HCT116 (cell line): ENCODE results near the gene BCAR3. TPM values are rescaled to one million over a fixed set of nuclear protein-coding genes. Genes with fewer than 3 reads are reported as not detected.

Source experiments
- ATAC-seq: fragments of 200-7000 bp; cut with Tn5 transposase; 2 replicates; pipeline ENCODE4 v1.9.1; 2020; ENCODE audit warnings: mild to moderate bottlenecking, moderate library complexity
- BruUV-seq: library from RNA; stranded (reverse); fragments of 400-500 nt; replicated peaks from 2 replicates; lab custom pipeline; 2021; lab: Mats Ljungman, UMichigan
- CTCF ChIA-PET: fragments of 300-600 bp; sonication (Branson Sonifier 250); formaldehyde crosslinking; loops from one replicate; lab custom pipeline; 2021; ENCODE audit warnings: antibody characterized with exemption; lab: Charles Lee
- POLR2A ChIA-PET: fragments of 300-600, 350-600 bp; sonication (Branson Sonifier 250); formaldehyde crosslinking; loops from one replicate; lab custom pipeline; 2021; ENCODE audit warnings: antibody characterized with exemption; lab: Charles Lee
- RAD21 ChIA-PET, 2 experiments: fragments of 300-600 bp; sonication (Branson Sonifier 250); formaldehyde crosslinking; loops; one replicate each; lab custom pipeline; 2023; ENCODE audit warnings: low total read pairs in 2 of 2; ENCODE audit not compliant: uncharacterized antibody in 2 of 2, unreplicated experiment in 2 of 2, low non-redundant PET in 1 of 2; lab: Charles Lee
- DNase-seq: peaks from one replicate; pipeline ENCODE4 v3.0.0-alpha.2; 2010; ENCODE audit warnings: low read depth, low spot score
- H2AFZ ChIP-seq: fragments of 200-600 bp; shearing (Covaris generic), sonication (generic); 2 replicates; pipeline ENCODE4 v1.6.1; 2017; ENCODE audit warnings: low read depth, mixed run types, mixed read lengths, antibody characterized with exemption, low read length; ENCODE audit not compliant: poor library complexity, severe bottlenecking
- H3K27ac ChIP-seq: 2 replicates; pipeline ENCODE4 v1.5.1; 2012; ENCODE audit warnings: low read depth, low read length
- H3K27me3 ChIP-seq: fragments of 200-600 bp; sonication (generic); 2 replicates; pipeline ENCODE4 v1.6.1; 2016; ENCODE audit warnings: mixed run types, low read length, mixed read lengths; ENCODE audit not compliant: insufficient read depth
- H3K36me3 ChIP-seq, 2 experiments: fragments of 200-500 bp in 1 of 2; fragments of 200-600 bp in 1 of 2; sonication (Bioruptor generic) in 1 of 2; sonication (generic) in 1 of 2; 2 replicates each; pipeline versions ENCODE4 v1.5.1 to v1.6.1; 2014 to 2016; ENCODE audit warnings: low read length in 2 of 2, inconsistent platforms in 1 of 2, mixed read lengths in 1 of 2, mixed run types in 1 of 2; ENCODE audit not compliant: insufficient read depth in 2 of 2, control insufficient read depth in 1 of 2
- H3K4me1 ChIP-seq, 2 experiments: fragments of 200-600 bp in 1 of 2; sonication (generic) in 1 of 2; 2 replicates each; pipeline versions ENCODE4 v1.5.1 to v1.6.1; 2012 to 2017; ENCODE audit warnings: low read length in 2 of 2, inconsistent platforms in 1 of 2, mild to moderate bottlenecking in 1 of 2, mixed read lengths in 1 of 2, mixed run types in 1 of 2, moderate library complexity in 1 of 2; ENCODE audit not compliant: insufficient read depth in 2 of 2, control insufficient read depth in 1 of 2
- H3K4me2 ChIP-seq: fragments of 200-600 bp; sonication (generic); 2 replicates; pipeline ENCODE4 v1.6.1; 2017; ENCODE audit warnings: mixed run types, low read length, mixed read lengths
- H3K4me3 ChIP-seq, 2 experiments: fragments of 200-600 bp in 1 of 2; sonication (generic) in 1 of 2; replicated peaks in 1 of 2; 2 replicates each; pipeline ENCODE4 v1.5.1; 2011 to 2016; ENCODE audit warnings: low read length in 2 of 2, control low read depth in 1 of 2, low read depth in 1 of 2, mild to moderate bottlenecking in 1 of 2, mixed read lengths in 1 of 2, mixed run types in 1 of 2
- H3K79me2 ChIP-seq: fragments of 200-600 bp; sonication (generic); 2 replicates; pipeline ENCODE4 v1.6.1; 2017; ENCODE audit warnings: mild to moderate bottlenecking, mixed run types, low read length, moderate library complexity, mixed read lengths; ENCODE audit not compliant: insufficient read depth
- H3K9ac ChIP-seq: fragments of 200-600 bp; sonication (generic); 2 replicates; pipeline ENCODE4 v1.6.1; 2016; ENCODE audit warnings: low read length, mixed read lengths
- H3K9me2 ChIP-seq: fragments of 200-600 bp; sonication (generic), shearing (Covaris generic); 2 replicates; pipeline ENCODE4 v1.6.1; 2017; ENCODE audit warnings: mixed run types, mild to moderate bottlenecking, moderate library complexity; ENCODE audit not compliant: insufficient read depth
- H3K9me3 ChIP-seq, 2 experiments: fragments of 200-500 bp in 1 of 2; fragments of 200-600 bp in 1 of 2; sonication (Bioruptor generic) in 1 of 2; sonication (generic) in 1 of 2; 2 replicates each; pipeline ENCODE4 v1.6.1; 2014 to 2017; ENCODE audit warnings: low read length in 2 of 2, mixed read lengths in 2 of 2, inconsistent platforms in 1 of 2, low read depth in 1 of 2, mild to moderate bottlenecking in 1 of 2, mixed run types in 1 of 2, moderate library complexity in 1 of 2; ENCODE audit not compliant: control insufficient read depth in 1 of 2, insufficient read depth in 1 of 2
- H4K20me1 ChIP-seq: fragments of 200-600 bp; sonication (generic), shearing (Covaris generic); 2 replicates; pipeline ENCODE4 v1.6.1; 2017; ENCODE audit warnings: mixed run types, mild to moderate bottlenecking, moderate library complexity; ENCODE audit not compliant: insufficient read depth
- CEBPB ChIP-seq: IDR thresholded peaks from 2 replicates; pipeline ENCODE4 v1.6.1; 2012; ENCODE audit warnings: low read depth
- CTCF ChIP-seq, 3 experiments: fragments of 200-600 bp in 1 of 3; sonication (generic) in 1 of 3; IDR thresholded peaks in 2 of 3; conservative IDR thresholded peaks in 1 of 3; 2 replicates each; pipeline ENCODE4 v1.5.1; 2012 to 2017; ENCODE audit warnings: low read depth in 2 of 3, low read length in 2 of 3, antibody characterized with exemption in 1 of 3, borderline replicate concordance in 1 of 3, control low read depth in 1 of 3, mild to moderate bottlenecking in 1 of 3, mixed read lengths in 1 of 3, mixed run types in 1 of 3, moderate library complexity in 1 of 3; ENCODE audit not compliant: insufficient read depth in 1 of 3
- EGR1 ChIP-seq: IDR thresholded peaks from 2 replicates; pipeline ENCODE4 v1.6.1; 2012; ENCODE audit warnings: low read depth
- ELF1 ChIP-seq: IDR thresholded peaks from 2 replicates; pipeline ENCODE4 v1.6.1; 2012; ENCODE audit warnings: low read depth, borderline replicate concordance
- EZH2 ChIP-seq: fragments of 200-600 bp; sonication (generic); IDR thresholded peaks from 2 replicates; pipeline ENCODE4 v1.6.1; 2017; ENCODE audit warnings: antibody characterized with exemption, mixed run types
- EZH2phosphoT487 ChIP-seq: fragments of 200-600 bp; IDR thresholded peaks from 2 replicates; pipeline ENCODE4 v1.6.1; 2018; ENCODE audit warnings: antibody characterized with exemption, borderline replicate concordance
- FOSL1 ChIP-seq: IDR thresholded peaks from 2 replicates; pipeline ENCODE4 v1.6.1; 2012; ENCODE audit warnings: low read depth
- JUND ChIP-seq: IDR thresholded peaks from 2 replicates; pipeline ENCODE4 v1.6.1; 2012
- POLR2A ChIP-seq: IDR thresholded peaks from 2 replicates; pipeline ENCODE4 v1.7.0; 2011; ENCODE audit warnings: borderline replicate concordance; ENCODE audit not compliant: insufficient read depth, insufficient read length; ENCODE audit errors: extremely low read depth
- POLR2AphosphoS5 ChIP-seq: IDR thresholded peaks from 2 replicates; pipeline ENCODE4 v1.6.1; 2011; ENCODE audit warnings: mild to moderate bottlenecking, low read depth, low read length, moderate library complexity
- RAD21 ChIP-seq: IDR thresholded peaks from 2 replicates; pipeline ENCODE4 v1.6.1; 2012; ENCODE audit warnings: low read depth, mild to moderate bottlenecking
- SP1 ChIP-seq: IDR thresholded peaks from 2 replicates; pipeline ENCODE4 v1.6.1; 2012; ENCODE audit warnings: low read depth
- SRF ChIP-seq: IDR thresholded peaks from 2 replicates; pipeline ENCODE4 v1.6.1; 2012; ENCODE audit warnings: low read depth
- TCF7L2 ChIP-seq: IDR thresholded peaks from 2 replicates; pipeline ENCODE4 v1.7.0; 2011; ENCODE audit warnings: borderline replicate concordance, inconsistent platforms; ENCODE audit not compliant: insufficient read depth, insufficient read length; ENCODE audit errors: extremely low read depth
- YY1 ChIP-seq: IDR thresholded peaks from 2 replicates; pipeline ENCODE4 v1.6.1; 2011; ENCODE audit warnings: low read length, low read depth, moderate library complexity, mild to moderate bottlenecking; ENCODE audit not compliant: insufficient replicate concordance; ENCODE audit errors: extremely low read depth
- ZFX ChIP-seq: fragments of 450-650 bp; IDR thresholded peaks from 2 replicates; pipeline ENCODE4 v1.6.1; 2017
- ZNF274 ChIP-seq: fragments of 200-500 bp; sonication (Bioruptor generic); IDR thresholded peaks from 2 replicates; pipeline ENCODE4 v1.6.1; 2014; ENCODE audit warnings: mild to moderate bottlenecking, low read depth, low read length, inconsistent platforms
- intact Hi-C: fragments of 100-400 bp; cut with micrococcal nuclease; formaldehyde crosslinking; loops from 2 replicates; pipeline ENCODE4 v1.10.0; 2022
- total RNA-seq: library from RNA; stranded (reverse); gene quantifications from one replicate; pipeline ENCODE4 v1.2.1, GENCODE V29; 2021; ENCODE audit not compliant: unreplicated experiment
- TF ChIP-seq, protein P1 (sequence below): IDR thresholded peaks from 2 replicates; pipeline ENCODE4 v1.6.1; 2012
- TF ChIP-seq, protein P2 (sequence below): IDR thresholded peaks from 2 replicates; pipeline ENCODE4 v1.6.1; 2012

BCAR3 gene
- total RNA-seq, 1 experiment from 2014 or later, result 24.5 TPM

DNA sequence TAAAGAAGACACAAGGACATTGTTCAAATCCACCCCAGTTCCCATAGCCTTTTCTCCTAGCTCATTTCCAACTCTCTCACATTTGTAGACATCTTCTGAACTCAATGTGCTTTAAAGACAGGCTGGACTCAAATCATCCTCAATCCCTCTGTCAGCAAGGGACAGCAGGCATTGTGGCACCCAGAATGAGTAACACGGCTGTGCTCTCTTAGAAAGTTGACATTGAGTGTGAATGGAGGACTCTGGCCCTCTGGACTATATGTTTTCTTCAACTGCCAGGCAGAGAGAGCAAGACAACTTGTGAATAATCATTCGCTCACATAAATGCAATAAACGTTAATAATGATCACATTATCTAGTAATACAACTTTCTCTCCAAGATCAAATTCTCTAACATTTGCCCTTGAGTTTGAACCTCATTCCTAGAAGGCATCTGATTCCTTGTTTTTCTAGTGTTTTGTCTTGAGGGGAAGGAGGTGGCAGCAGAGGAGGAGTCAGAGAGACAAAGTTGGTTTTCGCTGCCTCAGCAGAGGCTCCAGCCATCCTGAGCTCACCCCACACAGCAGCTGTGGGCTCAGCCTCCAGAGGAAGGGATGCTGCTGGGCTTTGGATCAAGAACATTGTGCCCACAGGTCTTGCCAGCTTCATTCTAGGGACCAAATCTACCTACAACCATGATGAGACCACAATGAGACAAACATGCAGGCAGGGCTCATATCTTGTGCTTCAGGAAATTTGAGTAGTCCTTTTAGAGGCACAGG, 85.1 kb downstream of the BCAR3 start:
- ChIA-PET CTCF (interaction anchor here (0.6 kb wide), 1 partner anchor 33 kb away, joined by 3 read pairs; no protein-coding TSS in a partner anchor), RAD21 (no interaction called here), POLR2A (no interaction called here)
- Histone ChIP-seq H4K20me1 (no peaks in the 10 kb centered on the region), H3K4me1 (peaks cover 21 to 32% of the 10 kb centered on the region in 2 experiments), H2AFZ (no peak overlapping the region), H3K79me2 (peaks cover 100% of the 10 kb centered on the region), H3K9me3 (no peaks in the 10 kb centered on the region), H3K4me3 (no peak overlapping the region), H3K27ac (no peak overlapping the region), H3K4me2 (no peak overlapping the region), H3K27me3 (no peaks in the 10 kb centered on the region), H3K36me3 (peaks cover 0 to 8% of the 10 kb centered on the region in 2 experiments; a peak in 1 of 4 replicates), H3K9ac (no peak overlapping the region), H3K9me2 (no peaks in the 10 kb centered on the region)
- no peak for TF ChIP-seq EZH2
- TF ChIP-seq SRF, result no peak
- no peak for TF ChIP-seq RAD21
- no peak for TF ChIP-seq SP1
- no peak for TF ChIP-seq POLR2AphosphoS5
- no peak for TF ChIP-seq TCF7L2
- no peak for TF ChIP-seq POLR2A
- TF ChIP-seq EGR1, result no peak
- TF ChIP-seq ZNF274, result no peak
- TF ChIP-seq, protein P1, sequence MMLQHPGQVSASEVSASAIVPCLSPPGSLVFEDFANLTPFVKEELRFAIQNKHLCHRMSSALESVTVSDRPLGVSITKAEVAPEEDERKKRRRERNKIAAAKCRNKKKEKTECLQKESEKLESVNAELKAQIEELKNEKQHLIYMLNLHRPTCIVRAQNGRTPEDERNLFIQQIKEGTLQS, result no peak
- no peak for TF ChIP-seq EZH2phosphoT487
- TF ChIP-seq ZFX, result no peak
- no peak for TF ChIP-seq FOSL1
- TF ChIP-seq, protein P2, sequence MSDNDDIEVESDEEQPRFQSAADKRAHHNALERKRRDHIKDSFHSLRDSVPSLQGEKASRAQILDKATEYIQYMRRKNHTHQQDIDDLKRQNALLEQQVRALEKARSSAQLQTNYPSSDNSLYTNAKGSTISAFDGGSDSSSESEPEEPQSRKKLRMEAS, result no peak
- no peak for TF ChIP-seq ELF1
- no peak for TF ChIP-seq CEBPB
- no peak for TF ChIP-seq YY1
- TF ChIP-seq CTCF (IDR thresholded peaks at IDR 0.05 in 2 of 3, conservative IDR thresholded peaks at IDR 0.05 in 1 of 3; ENCODE audit: borderline replicate concordance in 1 of 3, insufficient read depth in 1 of 3, low read depth in 2 of 3, low read length in 2 of 3), result no peak
- no peak for TF ChIP-seq JUND
- intact Hi-C loops, result no loop called here
- no TSS peak for BruUV-seq
- no peak for ATAC-seq
- no peak for DNase-seq
